ENCODE measurements around the gene ARCN1. TPM values are rescaled to one million over a fixed set of nuclear protein-coding genes. Genes with fewer than 3 reads are reported as not detected.

The ARCN1 gene
- total and polyA plus RNA-seq, 2 experiments from 2014 or later = 77.6 to 124 TPM

DNA sequence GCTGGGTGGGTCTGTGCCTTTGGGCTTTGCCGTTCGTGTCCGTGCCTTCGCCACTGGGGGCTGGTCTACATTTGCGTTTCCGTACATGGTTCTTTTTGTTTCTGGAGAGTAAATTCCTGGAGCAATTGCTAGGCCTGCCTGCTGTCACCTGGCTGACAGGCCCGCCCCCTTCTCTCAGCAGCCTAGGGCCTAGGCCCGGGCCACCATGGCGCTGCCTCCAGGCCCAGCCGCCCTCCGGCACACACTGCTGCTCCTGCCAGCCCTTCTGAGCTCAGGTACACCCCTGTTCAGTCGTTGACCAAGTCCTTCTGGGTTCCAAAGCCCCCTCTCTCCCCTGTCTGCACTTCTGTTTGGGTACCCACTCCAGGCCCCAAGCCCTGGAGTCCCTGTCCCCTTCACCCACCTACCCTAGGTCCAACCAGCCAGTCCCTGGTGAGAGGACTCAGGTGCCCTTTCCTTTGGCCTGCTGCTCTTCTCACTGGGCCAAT, 40.6 kb upstream of the ARCN1 start:
- TF ChIP-seq, protein P1, sequence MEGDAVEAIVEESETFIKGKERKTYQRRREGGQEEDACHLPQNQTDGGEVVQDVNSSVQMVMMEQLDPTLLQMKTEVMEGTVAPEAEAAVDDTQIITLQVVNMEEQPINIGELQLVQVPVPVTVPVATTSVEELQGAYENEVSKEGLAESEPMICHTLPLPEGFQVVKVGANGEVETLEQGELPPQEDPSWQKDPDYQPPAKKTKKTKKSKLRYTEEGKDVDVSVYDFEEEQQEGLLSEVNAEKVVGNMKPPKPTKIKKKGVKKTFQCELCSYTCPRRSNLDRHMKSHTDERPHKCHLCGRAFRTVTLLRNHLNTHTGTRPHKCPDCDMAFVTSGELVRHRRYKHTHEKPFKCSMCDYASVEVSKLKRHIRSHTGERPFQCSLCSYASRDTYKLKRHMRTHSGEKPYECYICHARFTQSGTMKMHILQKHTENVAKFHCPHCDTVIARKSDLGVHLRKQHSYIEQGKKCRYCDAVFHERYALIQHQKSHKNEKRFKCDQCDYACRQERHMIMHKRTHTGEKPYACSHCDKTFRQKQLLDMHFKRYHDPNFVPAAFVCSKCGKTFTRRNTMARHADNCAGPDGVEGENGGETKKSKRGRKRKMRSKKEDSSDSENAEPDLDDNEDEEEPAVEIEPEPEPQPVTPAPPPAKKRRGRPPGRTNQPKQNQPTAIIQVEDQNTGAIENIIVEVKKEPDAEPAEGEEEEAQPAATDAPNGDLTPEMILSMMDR (IDR thresholded peaks at IDR 0.05; ENCODE audit: low read depth, low read length) = no peak
- H3K4me3 ChIP-seq = peak overlapping the region; percentile 97
- no peaks in the 10 kb centered on the region for H3K4me1 ChIP-seq (ENCODE audit: low read depth)
- no peaks in the 10 kb centered on the region for H3K27me3 ChIP-seq
- H3K27ac ChIP-seq = peak overlapping the region; percentile 57
- H3K36me3 ChIP-seq = no peaks in the 10 kb centered on the region
- no peak for DNase-seq (ENCODE audit: low read depth in 1 of 2, low spot score in 1 of 2)
- no peaks in the 10 kb centered on the region for H3K9me3 ChIP-seq (ENCODE audit: low read depth)

- no peaks in the 10 kb centered on the region for H3K36me3 ChIP-seq
- no peaks in the 10 kb centered on the region for H3K4me1 ChIP-seq (ENCODE audit: low read depth)
- no peaks in the 10 kb centered on the region for H3K27me3 ChIP-seq
- peak overlapping the region; percentile 57 for H3K27ac ChIP-seq
- TF ChIP-seq, protein P1 (IDR thresholded peaks at IDR 0.05; ENCODE audit: low read depth, low read length) = no peak
- no peaks in the 10 kb centered on the region for H3K9me3 ChIP-seq (ENCODE audit: low read depth)
- peak overlapping the region; percentile 97 for H3K4me3 ChIP-seq
- DNase-seq (ENCODE audit: low read depth in 1 of 2, low spot score in 1 of 2) = no peak
Measured at GRCh38 chr11:118532091-118532490, 40.1 kb upstream of the ARCN1 start.

- TF ChIP-seq, protein P1 (IDR thresholded peaks at IDR 0.05; ENCODE audit: low read depth, low read length) = no peak
- Histone ChIP-seq H3K4me1 (ENCODE audit: low read depth) (no peaks in the 10 kb centered on the region), H3K27ac (no peak overlapping the region), H3K9me3 (ENCODE audit: low read depth) (no peaks in the 10 kb centered on the region), H3K4me3 (no peak overlapping the region), H3K27me3 (no peaks in the 10 kb centered on the region), H3K36me3 (no peaks in the 10 kb centered on the region)
- DNase-seq (ENCODE audit: low read depth in 1 of 2, low spot score in 1 of 2) = no peak
Measured at GRCh38 chr11:118532852-118533768, 39.1 kb upstream of the ARCN1 start.

- Histone ChIP-seq H3K4me1 (ENCODE audit: low read depth) (no peaks in the 10 kb centered on the region), H3K9me3 (ENCODE audit: low read depth) (no peaks in the 10 kb centered on the region), H3K4me3 (no peak overlapping the region), H3K36me3 (no peaks in the 10 kb centered on the region), H3K27me3 (no peaks in the 10 kb centered on the region), H3K27ac (no peak overlapping the region)
- no peak for DNase-seq (ENCODE audit: low read depth in 1 of 2, low spot score in 1 of 2)
- TF ChIP-seq, protein P1 (IDR thresholded peaks at IDR 0.05; ENCODE audit: low read depth, low read length) = no peak
Measured at GRCh38 chr11:118533769-118534729, 38.2 kb upstream of the ARCN1 start.

GRCh38 chr11:118535261-118535660, 36.9 kb upstream of the ARCN1 start:
- H3K9me3 ChIP-seq (ENCODE audit: low read depth) = no peaks in the 10 kb centered on the region
- no peaks in the 10 kb centered on the region for H3K4me1 ChIP-seq (ENCODE audit: low read depth)
- DNase-seq (ENCODE audit: low read depth in 1 of 2, low spot score in 1 of 2) = no peak
- H3K36me3 ChIP-seq = no peaks in the 10 kb centered on the region
- no peak overlapping the region for H3K4me3 ChIP-seq
- TF ChIP-seq, protein P1 (IDR thresholded peaks at IDR 0.05; ENCODE audit: low read depth, low read length) = no peak
- H3K27ac ChIP-seq = no peak overlapping the region
- H3K27me3 ChIP-seq = no peaks in the 10 kb centered on the region
